Peyer's patch (tissue), 4 donors: ENCODE measurements around the gene EDN2. TPM values are rescaled to one million over a fixed set of nuclear protein-coding genes. Genes with fewer than 3 reads are reported as not detected.

Source experiments
- DNase-seq, 3 donors: peaks; one replicate each; pipeline ENCODE4 v3.0.0-alpha.2; 2017 to 2019
- H3K27ac ChIP-seq, 4 donors: fragments of 200-600 bp; sonication (generic); one replicate each; pipeline ENCODE4 v1.5.1; 2016 to 2019
- H3K27me3 ChIP-seq, 2 donors: fragments of 200-600 bp; sonication (generic); one replicate each; pipeline ENCODE4 v1.5.1; 2019
- H3K36me3 ChIP-seq, 3 donors: fragments of 200-600 bp; sonication (generic); one replicate each; pipeline ENCODE4 v1.5.1; 2016 to 2019
- H3K4me1 ChIP-seq, 4 donors: fragments of 200-600 bp; sonication (generic); one replicate each; pipeline ENCODE4 v1.5.1; 2016 to 2019
- H3K4me3 ChIP-seq, 4 donors: fragments of 200-600 bp; sonication (generic); 1 replicate in 3 of 4; 2 replicates in 1 of 4; pipeline ENCODE4 v1.5.1; 2016 to 2019; ENCODE audit warnings: mild to moderate bottlenecking in 1 of 4
- H3K9me3 ChIP-seq, 4 donors: fragments of 200-600 bp; sonication (generic); one replicate each; pipeline ENCODE4 v1.5.1; 2016 to 2019; ENCODE audit warnings: mild to moderate bottlenecking in 1 of 4
- POLR2A ChIP-seq, 2 donors: fragments of 450-650 bp; IDR thresholded peaks; one replicate each; pipeline ENCODE4 v1.5.1; 2017; ENCODE audit warnings: antibody characterized with exemption in 2 of 2, mild to moderate bottlenecking in 2 of 2, moderate library complexity in 2 of 2
- total RNA-seq, 4 donors: library from RNA; depleted of rRNA; stranded (reverse); fragments of >200 nt; gene quantifications; one replicate each; pipeline ENCODE4 v1.1.0, GENCODE V29; 2016
- TF ChIP-seq, protein P1 (sequence below), 6 experiments: fragments of 450-650 bp in 4 of 6; fragments of 200-600 bp in 2 of 6; sonication (generic) in 1 of 6; IDR thresholded peaks; one replicate each; pipeline ENCODE4 v1.5.1; 2017 to 2019; ENCODE audit warnings: antibody characterized with exemption in 6 of 6, mild to moderate bottlenecking in 3 of 6, moderate library complexity in 1 of 6

The EDN2 gene
- total RNA-seq, 4 donors from 2014 or later, result 43.2 to 75.0 (median 49.1) TPM; not detected in 1

DNA sequence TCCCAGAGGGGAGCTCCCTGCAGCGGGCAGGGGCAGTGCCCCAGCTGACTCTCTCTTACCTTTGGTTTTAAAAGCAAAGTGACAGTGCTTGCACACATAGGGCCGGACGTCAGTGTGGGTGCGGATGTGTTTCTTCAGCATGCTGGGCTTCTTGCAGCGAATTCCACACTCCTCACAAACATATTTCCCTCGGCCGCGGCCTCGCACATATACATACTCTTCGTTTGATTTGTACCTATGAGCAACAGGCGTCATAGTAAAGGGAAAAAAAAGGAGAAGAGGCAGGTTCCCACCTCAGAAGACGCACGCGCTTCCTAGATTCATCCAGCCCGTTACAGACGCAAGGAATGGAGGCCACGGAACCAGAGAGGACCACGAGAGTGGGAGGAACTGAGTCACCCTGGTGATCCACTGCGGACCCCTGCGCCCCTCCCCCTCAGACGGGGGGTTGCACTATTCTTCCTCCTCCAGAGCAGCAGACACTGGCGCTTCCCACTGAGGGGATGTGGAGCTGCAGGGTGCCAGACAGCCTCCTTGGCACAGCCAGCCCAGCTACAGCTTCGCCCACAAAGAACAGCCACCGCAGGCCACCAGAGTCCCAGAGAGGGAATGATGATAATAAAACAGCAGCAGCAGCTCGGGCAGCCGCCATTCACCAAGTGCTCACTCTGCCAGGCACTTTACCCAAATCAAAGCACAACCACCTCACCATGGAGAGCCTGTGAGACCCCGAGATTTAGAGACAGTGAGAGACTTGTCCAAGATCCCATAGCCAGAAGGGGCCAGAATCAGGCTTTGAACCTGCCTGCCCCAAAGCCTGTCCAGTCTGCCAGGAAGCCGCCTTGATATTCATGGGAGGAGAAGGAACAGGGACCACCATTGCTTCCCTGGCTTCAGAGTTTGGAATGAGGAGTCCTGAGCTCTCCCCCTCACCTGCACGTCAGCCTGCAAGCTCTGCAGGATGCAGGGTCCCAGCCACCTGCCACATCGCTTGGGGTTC, 40.5 kb upstream of the EDN2 start:
- Histone ChIP-seq H3K36me3 (no peaks in the 10 kb centered on the region), H3K4me1 (no peaks in the 10 kb centered on the region), H3K27me3 (no peaks in the 10 kb centered on the region), H3K4me3 (no peak overlapping the region), H3K9me3 (no peaks in the 10 kb centered on the region), H3K27ac (no peak overlapping the region)
- DNase-seq, result no peak
- TF ChIP-seq POLR2A (IDR thresholded peaks at IDR 0.05), result no peak
- TF ChIP-seq, protein P1, sequence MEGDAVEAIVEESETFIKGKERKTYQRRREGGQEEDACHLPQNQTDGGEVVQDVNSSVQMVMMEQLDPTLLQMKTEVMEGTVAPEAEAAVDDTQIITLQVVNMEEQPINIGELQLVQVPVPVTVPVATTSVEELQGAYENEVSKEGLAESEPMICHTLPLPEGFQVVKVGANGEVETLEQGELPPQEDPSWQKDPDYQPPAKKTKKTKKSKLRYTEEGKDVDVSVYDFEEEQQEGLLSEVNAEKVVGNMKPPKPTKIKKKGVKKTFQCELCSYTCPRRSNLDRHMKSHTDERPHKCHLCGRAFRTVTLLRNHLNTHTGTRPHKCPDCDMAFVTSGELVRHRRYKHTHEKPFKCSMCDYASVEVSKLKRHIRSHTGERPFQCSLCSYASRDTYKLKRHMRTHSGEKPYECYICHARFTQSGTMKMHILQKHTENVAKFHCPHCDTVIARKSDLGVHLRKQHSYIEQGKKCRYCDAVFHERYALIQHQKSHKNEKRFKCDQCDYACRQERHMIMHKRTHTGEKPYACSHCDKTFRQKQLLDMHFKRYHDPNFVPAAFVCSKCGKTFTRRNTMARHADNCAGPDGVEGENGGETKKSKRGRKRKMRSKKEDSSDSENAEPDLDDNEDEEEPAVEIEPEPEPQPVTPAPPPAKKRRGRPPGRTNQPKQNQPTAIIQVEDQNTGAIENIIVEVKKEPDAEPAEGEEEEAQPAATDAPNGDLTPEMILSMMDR (IDR thresholded peaks at IDR 0.05), result no peak

DNA sequence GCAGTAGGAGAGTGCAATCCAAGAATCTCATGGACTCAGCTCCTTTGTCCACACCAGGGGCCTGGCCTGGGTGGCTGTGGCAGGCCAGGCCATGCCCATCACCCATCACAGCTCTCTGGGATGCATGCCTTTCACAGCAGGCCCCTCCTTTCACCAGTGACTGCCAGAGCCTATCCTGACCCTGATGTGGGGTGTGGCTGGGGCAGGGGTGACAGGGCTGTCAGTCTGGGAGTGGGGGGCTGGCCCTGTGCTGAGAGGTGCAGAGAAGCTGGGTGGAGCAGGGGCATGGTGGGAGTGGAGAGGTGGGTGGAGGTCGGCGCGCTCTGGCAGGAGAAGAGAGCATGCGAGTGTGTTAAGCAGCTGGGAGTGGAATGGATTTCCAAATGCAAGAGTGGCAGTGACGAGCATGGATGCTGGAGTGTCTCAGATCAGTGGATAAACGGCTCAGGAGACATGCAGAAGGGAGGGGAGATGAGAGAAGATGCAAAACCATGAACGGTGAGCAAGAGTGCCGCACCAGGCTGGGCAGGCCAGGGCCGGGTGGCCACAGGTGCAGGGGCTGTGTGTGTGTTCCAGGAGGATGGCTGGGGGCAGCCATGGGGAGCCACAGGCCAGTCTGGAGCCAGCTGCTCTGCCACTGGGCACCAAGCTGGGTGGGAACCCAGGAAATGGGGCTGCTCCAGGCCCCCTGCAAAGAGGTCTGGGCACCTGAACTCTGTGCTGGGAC, 39.6 kb upstream of the EDN2 start:
- Histone ChIP-seq H3K4me3 (no peak overlapping the region), H3K9me3 (no peaks in the 10 kb centered on the region), H3K27ac (no peak overlapping the region), H3K27me3 (no peaks in the 10 kb centered on the region), H3K4me1 (no peaks in the 10 kb centered on the region), H3K36me3 (no peaks in the 10 kb centered on the region)
- TF ChIP-seq POLR2A (IDR thresholded peaks at IDR 0.05), result no peak
- TF ChIP-seq, protein P1 (IDR thresholded peaks at IDR 0.05), result no peak
- no peak for DNase-seq

DNA sequence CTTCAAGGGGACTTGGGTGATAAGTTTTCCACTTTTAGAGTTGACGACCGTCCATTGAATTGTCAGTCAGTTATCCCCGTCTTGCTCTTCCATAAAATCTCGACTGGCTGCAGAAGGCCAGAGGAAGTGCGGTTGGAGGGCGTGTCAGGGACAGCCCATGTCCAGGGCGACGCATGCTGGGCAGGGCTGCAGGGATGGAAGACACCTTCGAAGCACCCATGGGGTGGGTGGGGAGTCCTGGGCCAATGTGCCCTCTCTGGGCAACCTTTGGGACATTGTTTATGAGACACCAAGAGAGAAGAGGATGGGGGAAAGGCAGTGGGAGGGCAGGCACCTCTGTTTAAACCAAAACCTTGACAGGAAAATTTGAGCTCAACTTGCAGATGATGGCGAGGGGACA, 38.6 kb upstream of the EDN2 start:
- TF ChIP-seq, protein P1 (IDR thresholded peaks at IDR 0.05), result no peak
- no peak for TF ChIP-seq POLR2A (IDR thresholded peaks at IDR 0.05)
- Histone ChIP-seq H3K36me3 (no peaks in the 10 kb centered on the region), H3K9me3 (no peaks in the 10 kb centered on the region), H3K27me3 (no peaks in the 10 kb centered on the region), H3K27ac (no peak overlapping the region), H3K4me3 (no peak overlapping the region), H3K4me1 (no peaks in the 10 kb centered on the region)
- DNase-seq, result no peak

- Histone ChIP-seq H3K9me3 (no peaks in the 10 kb centered on the region), H3K36me3 (no peaks in the 10 kb centered on the region), H3K27ac (no peak overlapping the region), H3K4me3 (no peak overlapping the region), H3K4me1 (peaks cover 0 to 1% (median under 1%) of the 10 kb centered on the region in 4 donors), H3K27me3 (no peaks in the 10 kb centered on the region)
- DNase-seq, result no peak
- TF ChIP-seq, protein P1 (IDR thresholded peaks at IDR 0.05), result no peak
- no peak for TF ChIP-seq POLR2A (IDR thresholded peaks at IDR 0.05)
These were observed 37.3 kb upstream of the EDN2 start for GRCh38 chr1:41521766-41522165.

DNA sequence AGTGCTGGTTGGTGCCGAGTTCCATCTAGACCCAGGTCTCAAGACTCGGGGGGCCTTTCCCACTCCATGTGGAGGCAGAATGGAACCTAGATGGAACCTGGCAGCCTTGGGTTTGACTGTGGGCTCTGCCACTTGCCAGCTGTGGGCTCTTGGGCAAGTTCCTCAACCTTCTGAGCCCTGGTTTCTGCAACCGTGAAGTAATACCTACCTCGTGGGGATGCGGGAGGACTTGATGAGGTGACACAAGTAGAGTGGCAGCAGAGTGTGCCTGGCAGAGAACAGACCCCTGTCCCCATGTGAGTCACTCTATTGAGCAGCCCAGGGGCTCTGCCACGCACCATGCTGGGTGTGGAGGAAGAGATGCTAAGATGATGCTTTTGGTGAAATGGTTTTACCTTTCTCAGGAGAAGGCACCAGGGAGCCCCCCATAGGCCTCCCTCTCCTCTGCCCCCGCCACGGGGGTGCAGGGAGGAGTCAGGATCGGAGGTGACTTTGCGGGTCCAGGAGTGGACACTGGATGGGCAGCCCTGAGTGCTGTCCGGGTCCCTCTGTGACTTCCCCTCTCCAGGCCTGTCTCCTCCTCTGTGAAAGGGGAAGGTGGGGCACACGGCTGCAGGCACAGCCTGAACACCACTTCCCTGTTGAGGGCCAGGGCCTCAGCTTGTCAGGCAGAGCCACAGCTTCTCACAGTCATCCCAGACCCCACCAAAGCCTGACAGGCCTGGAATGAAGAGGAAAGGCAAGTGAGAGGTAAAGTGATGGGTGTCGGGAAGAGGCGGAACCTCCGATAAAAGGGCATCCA, 36.7 kb upstream of the EDN2 start:
- TF ChIP-seq POLR2A (IDR thresholded peaks at IDR 0.05), result no peak
- TF ChIP-seq, protein P1 (IDR thresholded peaks at IDR 0.05), result no peak
- no peak for DNase-seq
- Histone ChIP-seq H3K36me3 (no peaks in the 10 kb centered on the region), H3K9me3 (no peaks in the 10 kb centered on the region), H3K27me3 (no peaks in the 10 kb centered on the region), H3K4me1 (peaks cover 0 to 7% (median 6%) of the 10 kb centered on the region in 4 donors), H3K27ac (no peak overlapping the region), H3K4me3 (no peak overlapping the region)
